ENCODE data around the gene BEST4. TPM values are rescaled to one million over a fixed set of nuclear protein-coding genes. Genes with fewer than 3 reads are reported as not detected.

Gene BEST4
- total RNA-seq, 1 experiment from 2014 or later, result 0.40 TPM

- Mint-ChIP-seq H3K27me3 (ENCODE audit: unreplicated experiment) (peaks cover 17% of the 10 kb centered on the region), H3K4me1 (ENCODE audit: low read depth, unreplicated experiment) (peaks cover 16% of the 10 kb centered on the region), H3K36me3 (ENCODE audit: insufficient read depth, unreplicated experiment) (peaks cover 27% of the 10 kb centered on the region), H3K4me3 (ENCODE audit: low read depth, unreplicated experiment) (no peak overlapping the region), H3K9me3 (ENCODE audit: low read depth, unreplicated experiment) (peaks cover 4% of the 10 kb centered on the region), H3K27ac (ENCODE audit: unreplicated experiment) (no peak overlapping the region)
- TF ChIP-seq CTCF (IDR thresholded peaks at IDR 0.05; ENCODE audit: unreplicated experiment), result no peak
- CTCF ChIA-PET, result no interaction called here
- no TSS peak for BruUV-seq (replicated peaks)
- intact Hi-C loops (cut with micrococcal nuclease; ENCODE audit: unreplicated experiment), result no loop called here
- no peak for DNase-seq
These were observed 54.2 kb downstream of the BEST4 start for GRCh38 chr1:44733784-44734183.

Other genes starting within 250 kb of the BEST4 start
- gene TMEM53, start 113.7 kb downstream of the BEST4 start, total RNA-seq (2022), result 10.9 and 13.3 TPM in 2 replicates
- 4.7 and 5.8 TPM in 2 replicates for gene ARMH1, start 113.5 kb downstream of the BEST4 start, total RNA-seq (2022)
- not detected in 2 replicates for gene RNU5D-1, start 57.0 kb downstream of the BEST4 start, total RNA-seq (2022)
- 54.9 and 67.6 TPM in 2 replicates for gene KIF2C, start 48.3 kb downstream of the BEST4 start, total RNA-seq (2022)
- gene RPS8, start 12.6 kb downstream of the BEST4 start, total RNA-seq (2022), result 965 and 1,104 TPM in 2 replicates
- 15.6 and 17.8 TPM in 2 replicates for gene PLK3, start 12.2 kb upstream of the BEST4 start, total RNA-seq (2022)
- gene DYNLT4, start 19.2 kb upstream of the BEST4 start, total RNA-seq (2022), result 0.66 and 0.69 TPM in 2 replicates
- gene BTBD19, start 20.4 kb upstream of the BEST4 start, total RNA-seq (2022), result 5.2 and 5.9 TPM in 2 replicates
- 0.76 and 0.78 TPM in 2 replicates for gene PTCH2, start 55.1 kb upstream of the BEST4 start, total RNA-seq (2022)
- gene EIF2B3, start 198.4 kb upstream of the BEST4 start, total RNA-seq (2022), result 23.5 and 24.1 TPM in 2 replicates
- 12.6 and 14.6 TPM in 2 replicates for gene HECTD3, start 223.2 kb upstream of the BEST4 start, total RNA-seq (2022)
- gene UROD, start 224.1 kb upstream of the BEST4 start, total RNA-seq (2022), result 40.4 and 50.3 TPM in 2 replicates

All from Calu3 (cell line).